HEK293 (cell line): ENCODE data around the gene ZFHX3.

Source experiments
- CTCF ChIA-PET: fragments of 350-600 bp; formaldehyde crosslinking; extraction: SDS; loops from one replicate; lab custom pipeline; 2021; ENCODE audit warnings: antibody characterized with exemption; lab: Yijun Ruan, JAX
- POLR2A ChIA-PET: fragments of 300-600 bp; formaldehyde crosslinking; extraction: SDS; loops from one replicate; lab custom pipeline; 2020; ENCODE audit warnings: antibody characterized with exemption, inconsistent platforms; lab: Yijun Ruan, JAX
- H3K27ac ChIP-seq: fragments of 200-500 bp; sonication (Bioruptor generic); 2 replicates; pipeline ENCODE4 v1.5.1; 2014; ENCODE audit warnings: low read depth, low read length, control low read depth, inconsistent platforms; ENCODE audit errors: extremely low read depth
- H3K36me3 ChIP-seq, 2 experiments: fragments of 200-500 bp in 1 of 2; sonication (Bioruptor generic) in 1 of 2; 1 replicate in 1 of 2; 2 replicates in 1 of 2; pipeline ENCODE4 v1.5.1; 2014 to 2017; ENCODE audit warnings: inconsistent platforms in 2 of 2, low read length in 2 of 2; ENCODE audit not compliant: control insufficient read depth in 2 of 2, insufficient read depth in 1 of 2
- H3K4me1 ChIP-seq: fragments of 200-500 bp; sonication (Bioruptor generic); 2 replicates; pipeline ENCODE4 v1.5.1; 2014; ENCODE audit warnings: mild to moderate bottlenecking, low read length, inconsistent platforms; ENCODE audit not compliant: control insufficient read depth, insufficient read depth
- H3K4me3 ChIP-seq: 2 replicates; pipeline ENCODE4 v1.5.1; 2011; ENCODE audit warnings: low read depth, mild to moderate bottlenecking, control low read depth, low read length, moderate library complexity
- H3K9me3 ChIP-seq: fragments of 200-500 bp; sonication (Bioruptor generic); 2 replicates; pipeline ENCODE4 v1.5.1; 2014; ENCODE audit warnings: low read depth, low read length, inconsistent platforms; ENCODE audit not compliant: control insufficient read depth, insufficient read depth
- EGR2 ChIP-seq: fragments of 450-650 bp; formaldehyde crosslinking; IDR thresholded peaks from 2 replicates; pipeline ENCODE4 v1.5.1; 2016; ENCODE audit warnings: low read depth, missing biosample characterization, missing genetic modification characterization
- GFI1B ChIP-seq: fragments of 450-650 bp; formaldehyde crosslinking; IDR thresholded peaks from 2 replicates; pipeline ENCODE4 v1.5.1; 2016; ENCODE audit warnings: missing biosample characterization, missing genetic modification characterization
- GLI2 ChIP-seq: fragments of 450-650 bp; formaldehyde crosslinking; IDR thresholded peaks from 2 replicates; pipeline ENCODE4; 2017; ENCODE audit warnings: missing biosample characterization, missing genetic modification characterization, low read depth, borderline replicate concordance
- GLI4 ChIP-seq: fragments of 450-650 bp; formaldehyde crosslinking; IDR thresholded peaks from 2 replicates; pipeline ENCODE4 v1.5.1; 2016; ENCODE audit warnings: missing biosample characterization, missing genetic modification characterization
- GLIS1 ChIP-seq: fragments of 450-650 bp; formaldehyde crosslinking; IDR thresholded peaks from 2 replicates; pipeline ENCODE4 v1.5.1; 2016; ENCODE audit warnings: missing biosample characterization, missing genetic modification characterization
- IKZF3 ChIP-seq: fragments of 450-650 bp; IDR thresholded peaks from 2 replicates; pipeline ENCODE4 v1.5.0; 2018; ENCODE audit warnings: missing biosample characterization, mild to moderate bottlenecking, missing genetic modification characterization, moderate library complexity
- ZIC2 ChIP-seq: fragments of 450-650 bp; formaldehyde crosslinking; IDR thresholded peaks from 2 replicates; pipeline ENCODE4 v1.5.1; 2016; ENCODE audit warnings: missing biosample characterization, missing genetic modification characterization
- ZNF146 ChIP-seq: fragments of 450-650 bp; formaldehyde crosslinking; IDR thresholded peaks from 2 replicates; pipeline ENCODE4 v1.5.1; 2016; ENCODE audit warnings: missing biosample characterization, missing genetic modification characterization
- ZNF175 ChIP-seq: fragments of 450-650 bp; formaldehyde crosslinking; IDR thresholded peaks from 2 replicates; pipeline ENCODE4 v1.5.1; 2016; ENCODE audit warnings: missing biosample characterization, missing genetic modification characterization
- ZNF211 ChIP-seq: fragments of 450-650 bp; formaldehyde crosslinking; IDR thresholded peaks from 2 replicates; pipeline ENCODE4 v1.5.1; 2016; ENCODE audit warnings: low read depth, missing biosample characterization, missing genetic modification characterization
- ZNF366 ChIP-seq: fragments of 450-650 bp; formaldehyde crosslinking; conservative IDR thresholded peaks from 2 replicates; pipeline ENCODE4 v1.5.1; 2016; ENCODE audit warnings: missing biosample characterization, missing genetic modification characterization
- ZNF514 ChIP-seq: fragments of 450-650 bp; formaldehyde crosslinking; IDR thresholded peaks from 2 replicates; pipeline ENCODE4 v1.5.1; 2016; ENCODE audit warnings: missing biosample characterization, missing genetic modification characterization
- ZNF776 ChIP-seq: fragments of 450-650 bp; formaldehyde crosslinking; IDR thresholded peaks from 2 replicates; pipeline ENCODE4 v1.5.0; 2017; ENCODE audit warnings: missing biosample characterization, missing genetic modification characterization, borderline replicate concordance
- ZXDB ChIP-seq: fragments of 450-650 bp; formaldehyde crosslinking; IDR thresholded peaks from 2 replicates; pipeline ENCODE4 v1.5.1; 2016; ENCODE audit warnings: missing biosample characterization, missing genetic modification characterization
- TF ChIP-seq, protein P1 (sequence below): fragments of 450-650 bp; formaldehyde crosslinking; IDR thresholded peaks from 2 replicates; pipeline ENCODE4 v1.5.1; 2016; ENCODE audit warnings: missing biosample characterization, missing genetic modification characterization
- TF ChIP-seq, protein P2 (sequence below): fragments of 450-650 bp; formaldehyde crosslinking; IDR thresholded peaks from 2 replicates; pipeline ENCODE4 v1.5.1; 2016; ENCODE audit warnings: missing biosample characterization, missing genetic modification characterization, borderline replicate concordance
- TF ChIP-seq, protein P3 (sequence below): fragments of 450-650 bp; formaldehyde crosslinking; IDR thresholded peaks from 2 replicates; pipeline ENCODE4 v1.5.1; 2016; ENCODE audit warnings: missing biosample characterization, missing genetic modification characterization
- TF ChIP-seq, protein P4 (sequence below): fragments of 450-650 bp; formaldehyde crosslinking; IDR thresholded peaks from 2 replicates; pipeline ENCODE4 v1.5.1; 2016; ENCODE audit warnings: missing biosample characterization, missing genetic modification characterization

ZFHX3 gene

DNA sequence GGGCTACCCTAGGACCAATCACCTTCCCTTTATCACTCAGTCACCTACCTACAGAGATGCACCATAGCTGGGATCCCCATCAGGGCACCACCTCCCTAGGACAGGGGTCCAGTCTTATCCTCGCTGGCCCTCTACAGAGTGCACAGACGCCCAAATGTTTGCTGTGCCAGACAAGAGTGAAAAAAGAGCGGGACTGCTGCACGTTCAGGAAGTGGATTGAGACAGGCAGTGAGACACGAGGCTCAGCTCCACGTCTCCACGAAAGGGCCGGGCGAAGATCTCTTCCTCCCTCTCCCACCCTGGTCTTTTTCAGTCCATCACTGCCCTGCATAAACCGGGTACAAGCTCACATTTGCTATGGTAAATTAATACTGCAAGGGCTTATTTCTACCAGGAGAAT lies 95.5 kb downstream of the ZFHX3 start:
- ChIA-PET CTCF (interaction anchor here (0.9 to 2.0 kb wide), 3 partner anchors 9 to 287 kb away, joined by 3 to 11 read pairs (median 3); no protein-coding TSS in a partner anchor), POLR2A (no interaction called here)
- Histone ChIP-seq H3K27ac (no peak overlapping the region), H3K9me3 (no peaks in the 10 kb centered on the region), H3K4me1 (peaks cover 7% of the 10 kb centered on the region), H3K4me3 (no peak overlapping the region), H3K36me3 (peaks cover 6 to 27% of the 10 kb centered on the region in 2 experiments; a peak in 2 of 3 replicates)
- TF ChIP-seq ZNF514 (no peak), GLI2 (tag by site-specific recombination) (no peak), ZIC2 (tag by site-specific recombination) (no peak), ZNF175 (tag by site-specific recombination) (no peak)
- TF ChIP-seq, protein P1, sequence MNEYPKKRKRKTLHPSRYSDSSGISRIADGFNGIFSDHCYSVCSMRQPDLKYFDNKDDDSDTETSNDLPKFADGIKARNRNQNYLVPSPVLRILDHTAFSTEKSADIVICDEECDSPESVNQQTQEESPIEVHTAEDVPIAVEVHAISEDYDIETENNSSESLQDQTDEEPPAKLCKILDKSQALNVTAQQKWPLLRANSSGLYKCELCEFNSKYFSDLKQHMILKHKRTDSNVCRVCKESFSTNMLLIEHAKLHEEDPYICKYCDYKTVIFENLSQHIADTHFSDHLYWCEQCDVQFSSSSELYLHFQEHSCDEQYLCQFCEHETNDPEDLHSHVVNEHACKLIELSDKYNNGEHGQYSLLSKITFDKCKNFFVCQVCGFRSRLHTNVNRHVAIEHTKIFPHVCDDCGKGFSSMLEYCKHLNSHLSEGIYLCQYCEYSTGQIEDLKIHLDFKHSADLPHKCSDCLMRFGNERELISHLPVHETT (tag by site-specific recombination) = no peak
- TF ChIP-seq, all 188 proteins: peak for 0

DNA sequence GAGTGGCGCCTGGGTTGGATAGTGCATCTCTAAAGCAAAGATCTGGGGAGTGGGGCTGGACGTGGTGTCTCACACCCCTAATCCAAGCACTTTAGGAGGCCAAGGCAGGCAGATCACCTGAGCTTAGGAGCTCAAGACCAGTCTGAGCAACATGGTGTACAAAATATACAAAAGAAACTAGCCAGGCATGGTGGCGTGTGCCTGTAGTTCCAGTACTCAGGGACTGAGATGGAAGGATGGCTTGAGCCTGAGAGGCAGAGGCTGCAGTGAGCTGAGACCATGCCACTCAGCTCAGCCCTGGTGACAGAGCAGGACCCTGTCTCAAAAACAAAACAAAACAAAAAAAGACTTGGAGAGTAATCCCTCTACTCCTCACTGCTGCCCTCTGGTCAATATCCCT lies 96.0 kb downstream of the ZFHX3 start:
- CTCF ChIA-PET = interaction anchor here (0.9 to 2.0 kb wide), 2 partner anchors 10 to 286 kb away, joined by 3 to 11 read pairs; no protein-coding TSS in a partner anchor
- H3K27ac ChIP-seq = no peak overlapping the region

DNA sequence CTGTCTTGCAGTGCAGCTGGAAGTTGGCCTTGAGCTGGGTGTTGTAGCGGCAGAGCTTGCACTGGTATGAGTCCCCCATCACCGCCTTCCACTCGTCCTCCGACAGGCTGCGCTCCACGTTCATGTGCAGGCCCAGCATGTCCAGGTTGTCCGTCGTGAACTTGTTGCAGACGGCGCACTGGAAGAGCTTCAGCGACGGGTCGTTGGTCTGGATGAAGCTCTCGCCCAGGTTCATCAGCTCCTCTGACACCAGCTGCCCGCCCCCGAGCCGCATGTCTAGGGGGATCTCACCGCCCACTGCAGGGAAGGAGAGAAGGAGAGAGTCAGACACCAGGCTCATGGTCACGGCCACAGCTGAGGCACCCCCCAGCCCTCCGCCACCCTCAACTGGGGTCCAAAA lies 97.3 kb downstream of the ZFHX3 start:
- no peak overlapping the region for H3K4me3 ChIP-seq
- H3K4me1 ChIP-seq = peaks cover 7% of the 10 kb centered on the region
- ChIA-PET POLR2A (no interaction called here), CTCF (interaction anchor here (1.6 kb wide), 1 partner anchor 45 kb away, joined by 5 read pairs; no protein-coding TSS in a partner anchor)
- peaks cover 6 to 24% of the 10 kb centered on the region in 2 experiments; a peak in 2 of 3 replicates for H3K36me3 ChIP-seq
- no peak for TF ChIP-seq ZNF146 (tag by site-specific recombination)
- no peak for TF ChIP-seq GLI4
- TF ChIP-seq ZNF366 (tag by site-specific recombination) = no peak
- no peak for TF ChIP-seq ZXDB (tag by site-specific recombination)
- TF ChIP-seq, protein P2, sequence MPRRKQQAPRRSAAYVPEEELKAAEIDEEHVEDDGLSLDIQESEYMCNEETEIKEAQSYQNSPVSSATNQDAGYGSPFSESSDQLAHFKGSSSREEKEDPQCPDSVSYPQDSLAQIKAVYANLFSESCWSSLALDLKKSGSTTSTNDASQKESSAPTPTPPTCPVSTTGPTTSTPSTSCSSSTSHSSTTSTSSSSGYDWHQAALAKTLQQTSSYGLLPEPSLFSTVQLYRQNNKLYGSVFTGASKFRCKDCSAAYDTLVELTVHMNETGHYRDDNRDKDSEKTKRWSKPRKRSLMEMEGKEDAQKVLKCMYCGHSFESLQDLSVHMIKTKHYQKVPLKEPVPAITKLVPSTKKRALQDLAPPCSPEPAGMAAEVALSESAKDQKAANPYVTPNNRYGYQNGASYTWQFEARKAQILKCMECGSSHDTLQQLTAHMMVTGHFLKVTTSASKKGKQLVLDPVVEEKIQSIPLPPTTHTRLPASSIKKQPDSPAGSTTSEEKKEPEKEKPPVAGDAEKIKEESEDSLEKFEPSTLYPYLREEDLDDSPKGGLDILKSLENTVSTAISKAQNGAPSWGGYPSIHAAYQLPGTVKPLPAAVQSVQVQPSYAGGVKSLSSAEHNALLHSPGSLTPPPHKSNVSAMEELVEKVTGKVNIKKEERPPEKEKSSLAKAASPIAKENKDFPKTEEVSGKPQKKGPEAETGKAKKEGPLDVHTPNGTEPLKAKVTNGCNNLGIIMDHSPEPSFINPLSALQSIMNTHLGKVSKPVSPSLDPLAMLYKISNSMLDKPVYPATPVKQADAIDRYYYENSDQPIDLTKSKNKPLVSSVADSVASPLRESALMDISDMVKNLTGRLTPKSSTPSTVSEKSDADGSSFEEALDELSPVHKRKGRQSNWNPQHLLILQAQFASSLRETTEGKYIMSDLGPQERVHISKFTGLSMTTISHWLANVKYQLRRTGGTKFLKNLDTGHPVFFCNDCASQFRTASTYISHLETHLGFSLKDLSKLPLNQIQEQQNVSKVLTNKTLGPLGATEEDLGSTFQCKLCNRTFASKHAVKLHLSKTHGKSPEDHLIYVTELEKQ (tag by site-specific recombination) = no peak
- TF ChIP-seq ZNF211 (tag by site-specific recombination) = no peak
- TF ChIP-seq ZNF776 (tag by site-specific recombination) = no peak
- TF ChIP-seq, protein P3, sequence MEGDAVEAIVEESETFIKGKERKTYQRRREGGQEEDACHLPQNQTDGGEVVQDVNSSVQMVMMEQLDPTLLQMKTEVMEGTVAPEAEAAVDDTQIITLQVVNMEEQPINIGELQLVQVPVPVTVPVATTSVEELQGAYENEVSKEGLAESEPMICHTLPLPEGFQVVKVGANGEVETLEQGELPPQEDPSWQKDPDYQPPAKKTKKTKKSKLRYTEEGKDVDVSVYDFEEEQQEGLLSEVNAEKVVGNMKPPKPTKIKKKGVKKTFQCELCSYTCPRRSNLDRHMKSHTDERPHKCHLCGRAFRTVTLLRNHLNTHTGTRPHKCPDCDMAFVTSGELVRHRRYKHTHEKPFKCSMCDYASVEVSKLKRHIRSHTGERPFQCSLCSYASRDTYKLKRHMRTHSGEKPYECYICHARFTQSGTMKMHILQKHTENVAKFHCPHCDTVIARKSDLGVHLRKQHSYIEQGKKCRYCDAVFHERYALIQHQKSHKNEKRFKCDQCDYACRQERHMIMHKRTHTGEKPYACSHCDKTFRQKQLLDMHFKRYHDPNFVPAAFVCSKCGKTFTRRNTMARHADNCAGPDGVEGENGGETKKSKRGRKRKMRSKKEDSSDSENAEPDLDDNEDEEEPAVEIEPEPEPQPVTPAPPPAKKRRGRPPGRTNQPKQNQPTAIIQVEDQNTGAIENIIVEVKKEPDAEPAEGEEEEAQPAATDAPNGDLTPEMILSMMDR (tag by site-specific recombination) = no peak
- TF ChIP-seq, all 188 proteins: peak for 0
- no peaks in the 10 kb centered on the region for H3K9me3 ChIP-seq
- H3K27ac ChIP-seq = no peak overlapping the region

More for the DNA sequence above, 96.0 kb downstream of the ZFHX3 start:
- Histone ChIP-seq H3K36me3 (peaks cover 6 to 24% of the 10 kb centered on the region in 2 experiments; a peak in 2 of 3 replicates), H3K9me3 (no peaks in the 10 kb centered on the region), H3K4me1 (peaks cover 7% of the 10 kb centered on the region), H3K4me3 (no peak overlapping the region)
- TF ChIP-seq IKZF3 (tag by site-specific recombination) = no peak
- TF ChIP-seq GFI1B (tag by site-specific recombination) = no peak
- no peak for TF ChIP-seq EGR2 (tag by site-specific recombination)
- TF ChIP-seq, protein P4, sequence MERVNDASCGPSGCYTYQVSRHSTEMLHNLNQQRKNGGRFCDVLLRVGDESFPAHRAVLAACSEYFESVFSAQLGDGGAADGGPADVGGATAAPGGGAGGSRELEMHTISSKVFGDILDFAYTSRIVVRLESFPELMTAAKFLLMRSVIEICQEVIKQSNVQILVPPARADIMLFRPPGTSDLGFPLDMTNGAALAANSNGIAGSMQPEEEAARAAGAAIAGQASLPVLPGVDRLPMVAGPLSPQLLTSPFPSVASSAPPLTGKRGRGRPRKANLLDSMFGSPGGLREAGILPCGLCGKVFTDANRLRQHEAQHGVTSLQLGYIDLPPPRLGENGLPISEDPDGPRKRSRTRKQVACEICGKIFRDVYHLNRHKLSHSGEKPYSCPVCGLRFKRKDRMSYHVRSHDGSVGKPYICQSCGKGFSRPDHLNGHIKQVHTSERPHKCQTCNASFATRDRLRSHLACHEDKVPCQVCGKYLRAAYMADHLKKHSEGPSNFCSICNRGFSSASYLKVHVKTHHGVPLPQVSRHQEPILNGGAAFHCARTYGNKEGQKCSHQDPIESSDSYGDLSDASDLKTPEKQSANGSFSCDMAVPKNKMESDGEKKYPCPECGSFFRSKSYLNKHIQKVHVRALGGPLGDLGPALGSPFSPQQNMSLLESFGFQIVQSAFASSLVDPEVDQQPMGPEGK (tag by site-specific recombination) = no peak
- TF ChIP-seq GLIS1 = no peak
- POLR2A ChIA-PET = no interaction called here
